Measurements from ENCODE around the gene GRIK4.

The GRIK4 gene

DNA sequence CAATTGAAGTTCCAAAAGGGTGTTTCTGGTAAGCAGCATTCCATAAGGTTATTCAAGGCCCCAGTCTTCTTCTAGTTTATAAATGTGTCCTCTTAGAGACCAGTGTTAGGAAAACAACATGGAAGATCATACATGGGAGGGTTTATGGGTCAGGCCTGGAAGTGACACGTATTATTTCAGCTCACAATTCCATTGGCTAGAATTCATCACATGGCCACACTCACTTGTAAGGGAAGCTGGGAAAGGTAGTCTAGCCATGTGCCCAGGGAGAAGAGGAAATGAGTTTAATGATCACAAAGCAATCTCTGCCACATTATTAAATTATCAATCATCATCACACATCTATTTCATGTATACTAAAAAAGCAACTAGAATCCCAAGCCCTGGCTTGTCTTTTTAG lies 330.6 kb downstream of the GRIK4 start:
- ATAC-seq (ENCODE audit: low read depth), result no peak
- Histone ChIP-seq H3K4me3 (ENCODE audit: severe bottlenecking) (no peak overlapping the region), H3K27ac (ENCODE audit: poor library complexity, severe bottlenecking) (no peak overlapping the region), H3K36me3 (ENCODE audit: low read depth) (no peaks in the 10 kb centered on the region), H3K4me1 (ENCODE audit: insufficient read depth, poor library complexity, severe bottlenecking) (no peaks in the 10 kb centered on the region), H3K27me3 (ENCODE audit: insufficient read depth, poor library complexity, severe bottlenecking) (peaks cover 3% of the 10 kb centered on the region), H3K9me3 (ENCODE audit: severe bottlenecking) (no peaks in the 10 kb centered on the region)
- no peak for DNase-seq (ENCODE audit: low spot score)
- no peak for TF ChIP-seq CTCF (IDR thresholded peaks at IDR 0.05; ENCODE audit: poor library complexity, severe bottlenecking)

- DNase-seq (ENCODE audit: low spot score), result no peak
- TF ChIP-seq CTCF (IDR thresholded peaks at IDR 0.05; ENCODE audit: poor library complexity, severe bottlenecking), result no peak
- no peaks in the 10 kb centered on the region for H3K9me3 ChIP-seq (ENCODE audit: severe bottlenecking)
- no peak overlapping the region for H3K4me3 ChIP-seq (ENCODE audit: severe bottlenecking)
- no peaks in the 10 kb centered on the region for H3K4me1 ChIP-seq (ENCODE audit: insufficient read depth, poor library complexity, severe bottlenecking)
- no peak overlapping the region for H3K27ac ChIP-seq (ENCODE audit: poor library complexity, severe bottlenecking)
- peaks cover 3% of the 10 kb centered on the region for H3K27me3 ChIP-seq (ENCODE audit: insufficient read depth, poor library complexity, severe bottlenecking)
- no peaks in the 10 kb centered on the region for H3K36me3 ChIP-seq (ENCODE audit: low read depth)
- ATAC-seq (ENCODE audit: low read depth), result no peak
Measured at GRCh38 chr11:120853435-120853834, 341.9 kb downstream of the GRIK4 start.

DNA sequence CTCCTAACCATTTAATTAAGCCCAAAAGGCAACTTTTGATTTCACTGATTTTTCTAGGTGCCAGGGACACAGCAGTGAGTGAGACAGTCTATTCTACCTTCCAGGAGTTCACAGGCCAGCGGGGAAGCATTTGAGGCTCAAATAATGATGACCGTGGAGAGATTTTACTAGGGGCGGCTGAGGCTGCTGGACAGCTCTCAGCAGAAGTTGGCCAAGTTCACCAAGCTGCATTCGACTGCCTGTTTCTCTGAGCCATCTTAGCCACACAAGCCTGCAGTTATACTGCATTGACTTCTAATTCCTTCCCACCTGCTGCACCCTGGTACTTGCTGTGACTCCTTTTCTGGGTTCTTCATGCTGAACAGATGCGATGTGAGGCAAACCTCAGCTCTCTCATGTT lies 343.4 kb downstream of the GRIK4 start:
- H3K9me3 ChIP-seq (ENCODE audit: severe bottlenecking), result no peaks in the 10 kb centered on the region
- H3K36me3 ChIP-seq (ENCODE audit: low read depth), result no peaks in the 10 kb centered on the region
- no peak for ATAC-seq (ENCODE audit: low read depth)
- H3K27ac ChIP-seq (ENCODE audit: poor library complexity, severe bottlenecking), result no peak overlapping the region
- H3K4me1 ChIP-seq (ENCODE audit: insufficient read depth, poor library complexity, severe bottlenecking), result no peaks in the 10 kb centered on the region
- H3K27me3 ChIP-seq (ENCODE audit: insufficient read depth, poor library complexity, severe bottlenecking), result peaks cover 3% of the 10 kb centered on the region
- no peak for TF ChIP-seq CTCF (IDR thresholded peaks at IDR 0.05; ENCODE audit: poor library complexity, severe bottlenecking)
- no peak overlapping the region for H3K4me3 ChIP-seq (ENCODE audit: severe bottlenecking)
- no peak for DNase-seq (ENCODE audit: low spot score)

GRCh38 chr11:120857508-120857907 lies 346.0 kb downstream of the GRIK4 start:
- TF ChIP-seq CTCF (IDR thresholded peaks at IDR 0.05; ENCODE audit: poor library complexity, severe bottlenecking), result no peak

DNA sequence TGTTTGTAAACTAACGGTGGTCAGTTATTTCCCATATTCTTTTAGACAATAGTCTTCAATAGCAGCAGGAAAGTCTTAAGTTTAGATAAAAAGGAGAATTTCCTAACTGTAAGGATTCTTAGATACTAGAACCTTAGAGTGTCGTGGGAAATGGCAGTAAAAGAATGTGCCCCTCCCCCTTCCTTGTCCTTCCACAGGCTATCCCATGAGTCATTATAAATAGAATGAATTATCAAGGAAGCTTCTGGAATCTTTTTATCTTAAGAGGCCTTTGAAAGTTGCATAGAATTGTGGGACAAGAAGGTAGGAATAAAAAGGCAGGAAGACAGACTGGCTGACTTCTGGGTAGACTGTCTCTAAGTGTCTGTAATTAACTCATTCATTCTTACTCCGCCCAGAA lies 347.2 kb downstream of the GRIK4 start:
- no peak for TF ChIP-seq CTCF (IDR thresholded peaks at IDR 0.05; ENCODE audit: poor library complexity, severe bottlenecking)
- ATAC-seq (ENCODE audit: low read depth) (no peak), DNase-seq (ENCODE audit: low spot score) (no peak)
- no peak overlapping the region for H3K27ac ChIP-seq (ENCODE audit: poor library complexity, severe bottlenecking)
- no peak overlapping the region for H3K4me3 ChIP-seq (ENCODE audit: severe bottlenecking)
- peaks cover 3% of the 10 kb centered on the region for H3K27me3 ChIP-seq (ENCODE audit: insufficient read depth, poor library complexity, severe bottlenecking)
- H3K9me3 ChIP-seq (ENCODE audit: severe bottlenecking), result no peaks in the 10 kb centered on the region
- no peaks in the 10 kb centered on the region for H3K4me1 ChIP-seq (ENCODE audit: insufficient read depth, poor library complexity, severe bottlenecking)
- no peaks in the 10 kb centered on the region for H3K36me3 ChIP-seq (ENCODE audit: low read depth)

More at GRCh38 chr11:120857508-120857907, 346.0 kb downstream of the GRIK4 start:
- H3K36me3 ChIP-seq (ENCODE audit: low read depth), result no peaks in the 10 kb centered on the region
- no peak overlapping the region for H3K4me3 ChIP-seq (ENCODE audit: severe bottlenecking)
- ATAC-seq (ENCODE audit: low read depth), result no peak
- peaks cover 3% of the 10 kb centered on the region for H3K27me3 ChIP-seq (ENCODE audit: insufficient read depth, poor library complexity, severe bottlenecking)
- DNase-seq (ENCODE audit: low spot score), result no peak
- H3K4me1 ChIP-seq (ENCODE audit: insufficient read depth, poor library complexity, severe bottlenecking), result no peaks in the 10 kb centered on the region
- no peaks in the 10 kb centered on the region for H3K9me3 ChIP-seq (ENCODE audit: severe bottlenecking)
- H3K27ac ChIP-seq (ENCODE audit: poor library complexity, severe bottlenecking), result no peak overlapping the region

Data from RWPE2 (cell line).